ENCODE results near the gene EFNA4. TPM values are rescaled to one million over a fixed set of nuclear protein-coding genes. Genes with fewer than 3 reads are reported as not detected.

EFNA4 gene
- total RNA-seq, 1 experiment from 2014 or later, result 13.9 TPM

- DNase-seq (ENCODE audit: low read depth, low spot score), result no peak
Measured at GRCh38 chr1:155079487-155080311, 16.2 kb downstream of the EFNA4 start.

GRCh38 chr1:155080312-155081228 lies 17.0 kb downstream of the EFNA4 start:
- no peak for DNase-seq (ENCODE audit: low read depth, low spot score)
- in situ Hi-C loops (cut with HindIII; ENCODE audit: low pct_unique_long_range_greater_than_20kb, low sequenced_read_pairs), result no loop called here

More at GRCh38 chr1:155079487-155080311, 16.2 kb downstream of the EFNA4 start:
- in situ Hi-C loops (cut with HindIII; ENCODE audit: low pct_unique_long_range_greater_than_20kb, low sequenced_read_pairs), result no loop called here

- in situ Hi-C loops (cut with HindIII; ENCODE audit: low pct_unique_long_range_greater_than_20kb, low sequenced_read_pairs), result no loop called here
- DNase-seq (ENCODE audit: low read depth, low spot score), result no peak
Measured at GRCh38 chr1:155081472-155082300, 18.1 kb downstream of the EFNA4 start.

GRCh38 chr1:155082301-155083051 lies 18.9 kb downstream of the EFNA4 start:
- in situ Hi-C loops (cut with HindIII; ENCODE audit: low pct_unique_long_range_greater_than_20kb, low sequenced_read_pairs), result no loop called here
- DNase-seq (ENCODE audit: low read depth, low spot score), result no peak

- in situ Hi-C loops (cut with HindIII; ENCODE audit: low pct_unique_long_range_greater_than_20kb, low sequenced_read_pairs), result no loop called here
- no peak for DNase-seq (ENCODE audit: low read depth, low spot score)
Measured at GRCh38 chr1:155083052-155083541, 19.6 kb downstream of the EFNA4 start.

GRCh38 chr1:155083865-155084721 lies 20.6 kb downstream of the EFNA4 start:
- in situ Hi-C loops (cut with HindIII; ENCODE audit: low pct_unique_long_range_greater_than_20kb, low sequenced_read_pairs), result no loop called here
- peak; percentile 75 for DNase-seq (ENCODE audit: low read depth, low spot score)

GRCh38 chr1:155084722-155085503 lies 21.4 kb downstream of the EFNA4 start:
- in situ Hi-C loops (cut with HindIII; ENCODE audit: low pct_unique_long_range_greater_than_20kb, low sequenced_read_pairs), result no loop called here
- peak; percentile 99 for DNase-seq (ENCODE audit: low read depth, low spot score)

- DNase-seq (ENCODE audit: low read depth, low spot score), result peak; percentile 57
Measured at GRCh38 chr1:155085504-155086127, 22.1 kb downstream of the EFNA4 start.

GRCh38 chr1:155086128-155086741 lies 22.7 kb downstream of the EFNA4 start:
- in situ Hi-C loops (cut with HindIII; ENCODE audit: low pct_unique_long_range_greater_than_20kb, low sequenced_read_pairs), result no loop called here
- peak; percentile 78 for DNase-seq (ENCODE audit: low read depth, low spot score)

More at GRCh38 chr1:155085504-155086127, 22.1 kb downstream of the EFNA4 start:
- in situ Hi-C loops (cut with HindIII; ENCODE audit: low pct_unique_long_range_greater_than_20kb, low sequenced_read_pairs), result no loop called here

GRCh38 chr1:155086856-155087535 lies 23.5 kb downstream of the EFNA4 start:
- in situ Hi-C loops (cut with HindIII; ENCODE audit: low pct_unique_long_range_greater_than_20kb, low sequenced_read_pairs), result no loop called here
- DNase-seq (ENCODE audit: low read depth, low spot score), result no peak

GRCh38 chr1:155091071-155092051 lies 27.8 kb downstream of the EFNA4 start:
- DNase-seq (ENCODE audit: low read depth, low spot score), result peak; percentile 91
- in situ Hi-C loops (cut with HindIII; ENCODE audit: low pct_unique_long_range_greater_than_20kb, low sequenced_read_pairs), result no loop called here

GRCh38 chr1:155092131-155092530 lies 28.6 kb downstream of the EFNA4 start:
- no peak for DNase-seq (ENCODE audit: low read depth, low spot score)
- in situ Hi-C loops (cut with HindIII; ENCODE audit: low pct_unique_long_range_greater_than_20kb, low sequenced_read_pairs), result no loop called here

- no peak for DNase-seq (ENCODE audit: low read depth, low spot score)
- in situ Hi-C loops (cut with HindIII; ENCODE audit: low pct_unique_long_range_greater_than_20kb, low sequenced_read_pairs), result no loop called here
Measured at GRCh38 chr1:155092641-155093040, 29.1 kb downstream of the EFNA4 start.
